ENCODE measurements around the gene TNNT1.

The TNNT1 gene

DNA sequence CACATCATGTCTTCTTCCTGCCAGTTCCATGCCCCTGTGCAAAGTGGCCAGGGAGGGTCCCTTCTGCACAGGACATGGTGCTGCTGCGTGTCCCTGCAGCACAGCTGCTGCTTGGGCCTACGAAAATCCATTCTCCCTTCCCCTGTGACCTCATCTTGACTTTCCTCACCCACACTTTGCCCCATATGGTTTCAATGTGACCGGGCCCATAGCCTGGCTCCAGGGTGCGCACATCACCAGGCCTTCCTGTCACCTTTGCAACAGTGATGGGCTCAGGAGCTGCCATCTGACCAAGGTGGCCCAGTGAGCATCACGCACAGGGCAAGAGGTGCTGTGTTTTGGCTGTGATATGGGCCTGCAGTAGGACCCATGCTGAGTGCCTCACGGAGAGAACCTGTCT lies 42.4 kb downstream of the TNNT1 start:
- DNase-seq, result no peak

DNA sequence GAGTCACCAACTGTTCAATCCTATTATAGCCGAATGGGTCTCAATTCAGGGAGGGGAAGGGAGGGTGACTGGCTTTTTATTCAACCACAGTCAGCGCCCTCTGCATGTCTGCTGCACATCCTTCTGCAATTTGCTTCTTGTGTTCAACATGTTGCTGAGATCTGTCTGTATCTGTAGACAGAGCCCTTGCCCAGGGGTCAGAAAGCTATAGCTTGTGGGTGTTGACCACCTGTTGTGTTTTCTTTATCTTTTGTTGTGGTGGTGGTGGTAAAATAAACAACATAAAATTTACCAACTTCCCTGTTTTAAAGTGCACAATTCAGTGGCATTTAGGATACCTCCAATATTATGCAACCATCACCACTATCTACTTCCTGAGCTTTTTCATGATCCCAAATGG lies 43.8 kb downstream of the TNNT1 start:
- DNase-seq, result no peak

DNA sequence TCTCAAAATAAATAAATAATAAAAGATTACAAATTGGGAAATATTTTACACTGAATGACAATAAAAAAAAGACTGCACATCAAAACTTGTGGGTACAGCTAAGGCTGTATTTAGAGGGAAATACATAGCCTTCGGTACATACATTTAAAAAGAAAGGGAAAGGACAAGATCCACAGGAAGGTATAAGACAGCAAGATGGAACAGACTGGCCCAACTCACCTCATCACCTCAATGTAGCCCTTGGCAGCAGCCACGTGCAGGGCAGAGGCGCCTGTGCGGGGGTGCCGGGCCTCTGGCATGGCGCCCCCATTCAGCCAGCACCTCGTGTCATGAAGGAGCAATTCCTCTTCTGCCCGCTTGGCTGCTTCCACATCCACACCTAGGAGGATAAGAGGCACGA lies 45.8 kb downstream of the TNNT1 start:
- no peak for DNase-seq

DNA sequence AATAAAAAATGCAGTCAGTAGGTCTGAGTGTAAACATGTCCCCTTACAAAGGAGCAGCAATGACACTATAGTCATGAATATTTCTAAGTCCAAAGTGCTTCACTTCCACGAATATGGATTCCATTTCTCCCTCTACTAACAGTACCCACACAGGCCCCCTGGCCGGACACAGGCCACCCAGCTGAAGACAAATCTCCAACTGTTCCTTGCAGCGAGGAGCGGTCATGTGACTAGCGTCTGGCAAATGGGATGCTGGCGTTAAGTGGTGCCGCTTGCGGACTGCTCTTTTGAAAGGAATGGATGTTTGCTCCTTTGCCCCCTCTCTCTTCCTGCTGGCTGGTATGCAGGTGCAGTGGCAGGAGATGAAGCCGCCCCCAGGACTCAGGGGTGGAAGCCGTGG lies 47.7 kb downstream of the TNNT1 start:
- DNase-seq, result no peak

DNA sequence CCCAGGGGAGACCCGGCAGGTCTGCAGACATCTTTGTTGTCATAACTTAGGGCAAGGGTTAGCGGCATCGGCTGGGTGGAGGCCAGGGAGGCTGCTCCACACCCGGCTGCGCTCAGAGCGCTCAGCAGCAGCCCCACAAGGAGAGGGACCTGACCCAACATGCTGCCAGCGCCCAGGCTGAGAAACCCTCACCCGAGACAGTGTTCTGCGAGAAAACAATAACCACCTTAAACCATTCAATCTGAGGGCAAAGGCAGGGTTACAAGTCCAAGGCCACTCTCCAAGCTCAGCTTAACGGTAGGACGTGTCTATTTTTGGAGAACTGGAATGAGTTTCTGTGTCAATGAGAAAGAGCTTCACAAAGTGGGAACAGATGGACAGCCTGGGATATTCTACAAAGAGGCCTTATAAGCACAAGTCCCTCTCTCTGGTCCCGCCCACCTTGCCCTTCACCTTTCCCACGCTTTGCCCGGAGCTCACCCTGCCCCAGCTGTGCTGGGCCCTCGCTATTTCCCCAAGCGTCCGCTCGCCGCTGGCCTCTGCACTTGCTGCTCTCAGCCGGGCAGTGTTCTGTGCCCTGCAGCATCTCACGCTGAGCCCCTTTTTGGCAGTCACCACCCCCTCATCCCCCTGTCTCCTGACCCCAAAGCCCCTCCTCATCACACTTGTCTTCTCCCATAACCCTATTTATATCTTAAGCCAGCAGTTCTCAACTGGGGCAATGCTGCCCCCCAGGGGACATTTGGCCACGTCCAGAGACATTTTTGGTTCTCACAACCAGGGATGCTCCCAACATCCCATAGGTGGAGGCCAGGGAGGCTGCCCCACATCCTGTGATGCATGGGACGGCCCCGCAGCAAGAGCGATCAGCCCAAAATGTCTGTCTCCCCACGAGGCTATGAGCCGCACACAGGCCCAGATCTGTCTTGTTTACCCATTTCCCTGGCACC lies 49.2 kb downstream of the TNNT1 start:
- DNase-seq, result no peak

DNA sequence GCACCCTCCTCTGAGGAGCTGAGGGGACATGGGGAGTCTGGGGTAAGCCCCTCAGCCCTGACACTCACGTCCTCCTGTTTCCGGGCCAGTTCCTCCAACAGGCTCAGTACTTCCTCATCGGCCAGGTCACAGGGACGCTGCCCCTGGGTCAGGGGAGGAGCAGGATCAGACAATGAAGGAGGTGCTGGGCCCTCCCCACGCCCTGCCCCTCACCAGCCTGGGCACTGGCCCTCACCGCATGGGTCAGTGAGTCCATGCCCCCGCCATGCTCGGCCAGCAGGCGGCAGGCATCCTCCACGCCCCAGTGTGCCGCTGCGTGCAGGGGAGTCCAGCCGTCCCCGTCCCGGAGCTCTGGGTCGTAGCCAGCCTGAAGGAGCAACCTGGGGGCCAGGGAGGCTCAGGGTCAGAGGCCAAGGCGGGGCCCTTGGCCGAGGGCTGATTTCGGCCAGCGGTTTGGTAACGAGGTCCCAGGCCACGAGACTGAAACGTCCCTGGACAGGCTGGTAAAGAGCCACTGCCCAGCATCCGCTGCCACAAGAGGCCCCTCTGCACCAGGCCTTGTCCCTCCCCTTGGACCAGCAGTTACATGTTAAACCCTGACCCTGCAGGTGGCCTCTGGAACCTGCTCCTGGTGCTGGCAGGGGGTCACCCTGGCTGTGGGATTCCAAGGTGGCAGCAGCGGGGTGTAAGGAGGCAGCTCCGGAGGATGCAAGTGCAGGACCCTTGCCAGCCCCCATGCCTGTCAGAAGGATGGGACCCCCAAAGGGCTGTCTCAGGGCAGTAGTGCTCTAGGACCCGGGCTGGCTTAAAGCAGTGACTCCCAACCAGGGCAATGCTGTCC lies 50.1 kb downstream of the TNNT1 start:
- no peak for DNase-seq

DNA sequence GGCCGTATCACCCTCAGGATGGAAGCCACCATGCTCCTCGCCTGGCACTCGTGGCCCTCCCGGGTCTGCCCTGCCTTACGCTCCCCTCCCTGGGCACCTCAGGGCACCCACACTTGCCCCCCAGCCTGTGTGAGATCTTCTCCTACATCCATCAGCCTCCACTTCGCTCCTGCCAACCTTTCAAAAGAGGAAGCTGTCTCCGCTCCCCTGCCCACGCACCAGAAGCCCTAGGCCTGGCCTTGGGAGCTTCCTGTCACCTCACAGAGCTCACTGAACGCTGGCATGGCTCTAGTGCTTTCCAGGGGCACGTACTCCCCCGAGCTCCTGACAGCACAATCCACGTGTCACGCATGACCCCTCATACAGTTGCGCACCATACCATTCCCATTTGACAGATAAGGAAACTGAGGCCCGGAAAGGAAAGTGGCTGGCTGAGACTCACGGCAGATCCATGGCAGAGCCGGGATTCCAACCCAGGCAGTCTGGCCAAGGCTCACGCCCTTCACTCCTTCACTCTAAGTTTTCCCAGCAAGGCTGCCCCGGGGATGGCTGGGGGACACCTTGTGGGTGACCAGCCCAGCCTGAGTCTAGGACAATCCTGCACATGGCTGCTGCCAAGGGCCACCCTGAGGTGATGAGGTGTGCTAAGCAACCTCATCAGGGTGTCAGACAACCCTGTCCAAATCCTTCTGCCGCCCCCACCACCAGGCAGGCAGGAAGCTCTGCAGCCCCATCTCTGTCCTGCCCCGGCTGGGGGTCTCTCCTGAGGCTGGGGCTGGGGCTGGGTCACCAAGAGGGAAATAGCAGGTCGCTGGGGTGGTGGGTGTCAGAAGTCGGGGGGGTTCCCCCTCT lies 50.9 kb downstream of the TNNT1 start:
- DNase-seq, result no peak

DNA sequence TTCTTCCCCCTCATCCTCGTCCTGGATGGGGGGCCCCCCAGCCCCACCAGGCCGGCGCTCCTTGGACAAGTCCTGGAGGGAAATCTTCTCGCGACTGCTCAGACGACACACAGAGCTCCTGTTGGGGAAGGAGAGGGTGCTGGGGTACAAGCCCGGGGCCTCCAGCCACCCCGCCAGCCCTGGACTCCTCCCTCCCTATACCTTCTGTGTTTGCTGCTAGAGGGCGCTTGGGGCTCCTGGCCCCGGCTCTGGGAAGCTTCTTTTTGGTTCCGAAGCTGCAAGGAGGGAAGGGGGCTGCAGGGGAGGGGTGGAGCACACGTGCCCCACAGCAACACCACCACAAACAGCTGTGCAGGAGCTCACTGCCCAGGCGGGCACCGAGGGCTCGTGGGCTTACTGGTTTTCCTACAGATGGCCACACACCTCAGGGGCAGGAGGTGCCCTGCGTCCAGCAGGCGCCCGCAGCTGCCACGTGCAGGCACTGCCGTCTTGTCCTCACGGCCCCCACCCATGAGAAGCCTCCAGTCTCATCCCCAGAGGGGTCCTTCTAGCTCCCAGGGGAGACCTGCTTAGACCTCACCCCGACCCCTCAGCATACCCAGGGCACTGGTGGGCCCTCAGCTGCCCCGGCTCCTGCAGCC lies 52.8 kb downstream of the TNNT1 start:
- DNase-seq, result no peak

DNA sequence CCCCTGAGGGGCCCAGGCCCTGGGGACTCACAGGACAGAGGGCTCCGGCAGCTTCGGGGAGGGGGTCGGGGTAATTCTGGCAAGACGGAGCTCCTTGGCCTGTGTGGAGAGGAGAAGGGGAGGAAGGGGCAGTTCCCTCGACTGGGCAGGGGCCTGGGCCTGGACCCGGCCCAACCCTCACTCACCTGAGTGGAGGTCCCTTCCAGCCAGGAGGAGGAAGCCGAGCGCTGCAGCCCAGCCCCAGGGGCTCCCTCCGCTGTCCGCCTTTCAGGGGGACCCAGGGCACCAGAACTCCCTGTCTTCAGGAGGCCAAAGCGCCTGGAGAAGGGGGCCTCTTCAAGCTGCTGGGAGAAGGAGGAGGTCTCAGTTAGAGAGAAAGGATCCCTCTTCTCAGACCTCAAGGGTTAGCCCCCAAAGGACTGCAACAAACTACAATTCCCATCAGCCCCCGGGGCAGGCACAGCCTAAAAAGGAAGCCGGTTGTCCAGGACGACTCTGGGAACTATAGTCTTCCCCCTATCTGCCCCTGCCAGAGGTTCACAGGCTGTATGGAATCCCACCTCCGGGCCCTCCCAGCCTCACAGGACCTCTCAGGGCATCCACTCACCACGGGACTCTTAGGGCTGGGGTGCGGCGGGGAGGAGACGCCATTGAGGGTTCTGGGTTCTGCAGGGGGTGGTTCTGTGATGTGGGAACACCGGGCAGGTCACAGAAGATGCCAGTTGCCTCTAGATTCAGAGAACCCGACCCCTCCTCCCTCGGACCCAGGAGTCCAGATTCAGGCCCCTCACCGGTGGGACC lies 53.5 kb downstream of the TNNT1 start:
- no peak for DNase-seq

DNA sequence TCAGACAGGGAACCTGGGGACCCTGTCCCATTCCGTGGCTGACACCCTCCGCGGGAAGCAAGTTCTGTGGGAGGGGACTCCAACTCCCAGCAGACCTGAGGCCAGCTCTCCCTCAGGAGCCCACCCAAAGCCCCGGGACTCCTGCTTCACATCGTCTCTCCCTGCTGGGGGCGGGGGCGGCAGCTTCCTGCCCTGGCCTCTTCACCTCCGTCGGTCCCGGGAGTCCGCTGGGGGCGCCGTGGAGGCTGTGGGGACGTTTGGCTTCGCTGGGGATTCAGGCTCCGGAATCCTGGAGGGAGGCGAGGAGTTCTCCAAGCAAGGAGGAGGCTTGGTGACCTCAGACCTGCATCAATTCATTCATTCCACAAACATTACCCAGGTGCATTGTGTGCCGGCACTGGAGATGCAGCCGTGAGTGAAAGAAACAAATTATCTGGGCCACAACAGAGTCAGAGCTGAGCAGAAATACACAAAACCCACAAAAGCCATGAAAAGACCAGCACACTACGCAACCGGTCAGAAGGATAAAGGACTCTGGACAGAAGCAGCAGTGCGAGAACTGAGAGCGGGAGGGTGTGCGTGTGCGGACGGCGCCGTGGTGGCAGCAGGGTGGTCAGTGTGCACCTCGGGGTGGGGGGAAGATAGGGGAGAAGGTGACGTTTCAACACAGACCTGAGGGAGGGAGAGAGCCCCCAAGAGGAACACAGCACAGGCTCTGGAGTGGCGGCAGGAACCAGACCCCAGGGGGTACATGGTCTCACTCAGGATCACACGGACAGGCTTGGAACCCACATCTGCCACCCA lies 54.3 kb downstream of the TNNT1 start:
- no peak for DNase-seq

DNA sequence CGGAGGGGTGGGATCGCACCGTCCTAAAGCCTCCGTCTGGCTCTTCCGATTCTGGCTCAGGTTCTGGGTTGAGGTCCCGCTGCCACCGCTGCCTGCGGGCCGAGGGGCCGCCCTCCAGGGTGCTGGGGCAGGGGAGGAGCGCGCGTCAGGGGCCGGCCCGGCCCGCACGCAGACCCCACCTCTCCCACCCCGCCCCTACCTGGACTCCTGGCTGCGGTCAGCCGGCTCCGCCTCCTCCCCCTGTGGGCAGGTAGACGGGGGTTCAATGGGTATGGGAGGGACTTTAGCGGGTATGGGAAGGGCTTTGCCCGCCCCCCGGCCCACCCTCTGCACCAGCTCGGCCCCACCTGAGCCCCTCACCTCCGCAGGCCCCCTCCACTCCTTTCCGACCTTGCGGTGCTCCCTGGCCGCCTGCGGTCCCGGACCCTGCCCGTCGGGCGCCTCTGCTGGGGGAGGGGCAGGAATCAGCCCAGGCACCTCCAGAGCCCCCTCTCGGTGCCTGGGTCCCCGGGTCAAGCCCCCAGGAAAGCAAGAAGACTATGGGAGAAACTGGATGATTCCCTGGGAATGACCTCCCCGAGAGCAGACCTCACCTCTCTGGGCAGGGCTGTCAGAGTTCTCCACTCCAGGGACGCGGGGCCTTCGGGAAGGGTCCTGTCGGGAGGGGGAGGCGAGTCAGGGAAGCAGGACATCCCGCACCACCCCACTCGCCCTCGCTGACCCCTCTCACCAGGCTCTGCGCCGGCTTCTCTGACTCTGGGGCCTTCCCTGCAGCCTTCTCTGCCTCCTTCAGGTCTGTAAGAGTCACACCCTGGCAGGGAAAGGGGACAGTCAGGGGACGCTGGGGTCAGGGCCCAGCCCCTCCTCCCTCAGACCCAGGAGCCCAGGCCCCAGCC lies 56.3 kb downstream of the TNNT1 start:
- no peak for DNase-seq

DNA sequence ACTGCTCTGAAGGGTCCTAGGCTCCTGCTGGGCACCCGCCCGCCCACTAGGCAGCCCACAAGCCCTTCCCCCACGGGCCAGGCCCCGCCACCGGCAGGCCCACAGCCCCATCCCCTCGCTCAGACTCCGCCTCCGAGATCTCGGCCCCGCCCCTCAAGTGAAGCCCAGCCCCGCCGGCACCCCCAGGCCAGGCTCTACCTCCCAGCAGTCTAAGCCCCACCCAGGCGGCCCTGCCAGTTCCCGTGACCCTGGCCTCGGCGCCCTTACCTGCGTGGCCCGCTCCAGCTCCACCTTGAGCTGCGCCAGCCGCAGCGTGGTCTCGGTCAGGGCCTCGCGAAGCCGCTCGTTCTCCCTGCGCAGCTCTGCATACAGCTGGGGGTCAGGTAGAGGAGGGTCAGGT lies 57.1 kb downstream of the TNNT1 start:
- DNase-seq, result no peak

DNA sequence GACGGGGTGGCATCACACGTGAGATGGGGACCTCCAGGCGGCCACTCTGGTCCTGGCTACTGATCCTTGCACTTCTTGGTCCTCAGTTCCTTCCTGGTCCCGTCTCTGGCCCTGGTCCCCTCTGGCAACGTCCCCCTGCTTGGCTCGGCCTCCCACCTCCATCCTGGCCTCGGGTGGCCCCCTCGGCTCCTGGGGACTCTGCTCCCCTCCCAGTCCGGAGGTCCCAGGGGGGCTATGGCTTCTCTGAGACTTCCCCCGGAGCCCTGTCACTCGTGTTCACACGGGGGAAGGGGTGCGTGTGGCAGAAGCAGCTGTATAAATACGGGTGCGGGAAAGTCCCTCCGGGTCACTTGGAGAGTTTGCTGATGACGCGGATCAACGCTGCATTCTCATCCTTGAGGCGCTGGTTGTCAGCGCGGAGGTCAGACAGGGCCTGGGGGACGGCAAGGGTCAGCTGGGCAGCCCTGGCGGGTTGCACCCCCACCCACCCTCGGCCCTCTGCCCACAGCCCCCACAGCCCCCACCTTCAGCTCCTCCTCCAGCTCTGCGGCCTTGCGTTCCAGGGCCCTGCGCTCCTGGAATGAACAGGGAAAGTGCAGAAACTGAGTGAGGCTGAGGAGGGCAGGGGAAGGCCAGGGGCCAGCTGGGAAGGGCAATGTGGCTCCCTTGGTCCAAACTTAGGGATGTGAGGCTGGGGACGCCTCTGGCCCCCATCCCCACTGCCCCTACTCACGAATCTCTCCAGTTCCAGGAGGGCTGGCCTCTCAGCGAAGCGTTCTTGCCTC lies 57.7 kb downstream of the TNNT1 start:
- DNase-seq, result no peak

DNA sequence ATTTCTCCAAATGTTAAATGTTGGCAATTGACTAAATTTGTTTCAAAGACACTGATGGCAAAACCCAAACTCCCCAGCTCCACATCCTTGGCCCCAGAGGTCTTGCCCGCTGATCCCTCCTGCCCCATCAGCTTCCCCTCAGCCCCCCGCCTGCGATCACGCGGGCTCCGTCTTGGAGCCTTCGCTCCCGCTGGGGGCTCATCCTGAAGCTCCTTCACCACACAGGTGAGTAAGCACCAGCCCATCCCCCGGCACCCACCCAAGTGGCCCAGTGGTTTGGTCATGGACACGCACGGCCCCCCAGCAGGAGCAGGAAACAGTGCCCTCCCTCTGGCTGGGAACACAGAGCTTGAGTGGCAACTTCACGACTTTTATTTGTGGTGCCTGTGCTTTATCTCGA lies 58.4 kb downstream of the TNNT1 start:
- DNase-seq, result no peak

DNA sequence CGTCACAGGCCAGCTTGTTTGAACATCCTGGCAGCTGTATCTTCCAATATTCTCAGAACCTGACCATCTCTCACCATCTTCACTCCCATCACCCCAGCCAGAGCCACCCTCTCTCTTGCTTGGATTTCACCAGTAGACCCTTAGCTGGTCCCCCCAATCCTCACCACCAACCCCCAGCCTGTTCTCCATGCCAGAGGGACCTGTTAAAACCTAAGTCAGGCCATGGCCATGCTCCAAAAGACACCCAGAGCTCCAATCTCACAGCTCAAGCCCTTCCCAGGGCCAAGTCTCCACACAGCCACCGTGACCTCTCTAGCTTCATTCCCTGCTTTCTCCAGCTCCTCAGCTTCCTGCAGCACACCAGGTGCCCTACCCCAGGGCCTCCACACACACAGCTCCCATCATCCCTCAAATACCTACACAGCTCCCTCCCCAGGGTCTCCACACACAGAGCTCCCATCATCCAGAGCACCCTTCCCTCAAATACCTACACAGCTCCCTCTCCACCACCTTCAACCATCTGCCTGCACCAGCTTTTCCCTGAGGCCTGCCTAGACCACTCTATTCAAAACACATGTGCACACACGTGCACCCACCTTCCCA lies 59.6 kb downstream of the TNNT1 start:
- no peak for DNase-seq

DNA sequence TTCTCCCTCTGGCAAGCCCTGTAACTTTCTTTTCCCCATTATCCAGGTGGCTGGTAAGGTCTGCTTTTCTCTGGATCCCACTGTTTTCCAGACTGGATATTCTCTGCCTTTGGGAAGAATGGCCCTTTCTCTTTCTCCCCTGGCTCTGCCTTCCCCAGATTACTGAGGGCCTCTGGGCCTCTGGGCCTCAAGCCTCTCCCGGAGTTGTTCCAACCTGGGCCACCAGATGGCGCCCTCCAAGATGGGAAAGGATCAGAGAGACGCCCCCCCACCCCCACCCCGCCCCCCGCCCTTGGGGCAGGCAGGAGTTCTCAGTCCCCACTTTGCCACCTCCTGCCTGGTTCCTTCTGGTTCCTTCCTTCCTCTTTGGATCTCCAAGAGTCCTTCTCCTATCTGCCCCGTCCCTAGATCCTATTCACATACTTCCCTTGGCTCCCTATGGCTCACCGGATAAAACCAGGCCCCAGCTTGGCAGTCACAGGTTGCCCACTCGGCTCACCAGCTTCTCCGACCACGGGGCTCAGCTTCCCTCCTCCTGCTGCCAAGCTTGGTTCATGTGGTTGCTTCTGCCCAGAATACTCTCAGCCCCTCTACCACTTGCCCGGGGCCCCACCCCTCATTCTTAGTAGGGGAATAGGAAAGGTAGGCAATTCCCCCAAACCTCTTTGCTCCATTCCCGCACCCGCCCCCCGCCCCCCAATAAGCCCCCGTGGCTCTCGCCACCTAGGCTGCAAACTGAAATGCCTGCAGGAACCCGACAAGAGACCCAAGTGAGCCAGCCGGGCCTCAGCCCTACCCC lies 60.3 kb downstream of the TNNT1 start:
- DNase-seq, result no peak

DNA sequence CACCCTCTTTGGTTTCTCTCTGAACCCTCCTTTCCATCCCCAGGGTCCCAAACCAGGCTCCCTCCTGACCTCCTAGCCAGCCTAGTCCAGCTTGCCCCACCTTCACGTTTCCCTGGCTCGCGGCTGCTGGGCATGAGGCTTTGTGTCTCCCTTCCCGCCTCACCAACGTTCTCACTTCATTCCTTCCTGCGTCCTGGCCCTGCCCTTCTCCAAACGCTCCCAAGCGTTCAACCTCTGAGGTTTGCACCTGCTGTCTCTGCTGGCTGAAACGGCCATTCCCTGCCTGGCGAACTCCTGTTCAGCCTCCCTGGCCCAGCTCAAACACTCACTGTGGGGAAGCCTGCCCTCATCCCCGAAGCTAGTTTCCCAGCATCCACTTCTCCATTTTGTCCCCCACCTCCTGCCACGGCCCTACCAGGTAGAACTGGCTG lies 61.0 kb downstream of the TNNT1 start:
- no peak for DNase-seq

DNA sequence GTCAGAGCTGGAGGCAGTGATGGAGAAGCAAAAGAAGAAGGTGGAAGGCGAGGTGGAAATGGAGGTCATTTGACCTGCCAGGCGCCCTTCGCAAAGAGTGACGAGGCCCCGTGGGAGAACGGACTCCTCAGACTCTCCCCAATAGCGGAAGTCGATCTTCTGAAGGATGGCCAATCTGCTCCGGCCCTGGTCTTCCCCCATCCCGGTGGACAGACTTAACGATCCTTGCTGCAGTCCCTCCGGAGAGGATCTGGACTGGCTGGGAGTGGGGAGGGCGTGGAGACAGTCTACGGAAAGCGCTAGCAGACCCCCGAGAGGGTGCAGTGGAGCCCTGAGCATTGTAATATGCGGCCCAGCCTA lies 61.5 kb downstream of the TNNT1 start:
- no peak for DNase-seq

Data from amniotic stem cell (primary cell).